ENCODE measurements around the gene PLEKHM1. TPM values are rescaled to one million over a fixed set of nuclear protein-coding genes. Genes with fewer than 3 reads are reported as not detected.
"Not testable (repeated sequence)": the region's sequence is repeated elsewhere in the genome, so short reads cannot be mapped to it uniquely, and the experiment has no call there.

PLEKHM1 gene
- total RNA-seq, 2 experiments from 2014 or later = 21.3 to 22.1 TPM

DNA sequence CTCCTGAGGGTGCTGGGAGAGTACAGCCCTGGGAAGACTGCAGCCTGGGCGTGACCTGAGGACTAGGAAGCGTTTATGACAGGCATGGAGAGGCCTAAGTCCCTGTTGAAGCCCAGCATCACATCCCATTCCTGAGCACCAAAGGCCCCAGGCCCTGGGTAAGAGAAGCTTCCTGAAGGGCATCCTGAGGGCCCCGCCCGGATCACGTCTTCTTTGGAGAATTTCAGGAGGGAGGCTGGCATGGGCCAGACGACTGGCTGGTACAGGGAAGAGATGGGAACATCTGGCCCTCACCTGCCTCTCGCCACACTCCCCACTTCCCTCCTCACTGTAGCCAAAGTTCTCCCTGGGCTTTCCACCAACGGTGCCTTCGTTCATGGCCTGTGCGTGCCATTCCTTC is 46.2 kb downstream of the PLEKHM1 start:
- DNase-seq; H3K27me3 Mint-ChIP-seq; CTCF ChIA-PET; H3K27ac Mint-ChIP-seq; H3K36me3 Mint-ChIP-seq; H3K9me3 Mint-ChIP-seq; POLR2A ChIA-PET; intact Hi-C loops (cut with micrococcal nuclease); H3K4me3 Mint-ChIP-seq: not testable (repeated sequence)
- H3K4me1 Mint-ChIP-seq (ENCODE audit: low read depth) = peaks cover 31% of the 10 kb centered on the region

DNA sequence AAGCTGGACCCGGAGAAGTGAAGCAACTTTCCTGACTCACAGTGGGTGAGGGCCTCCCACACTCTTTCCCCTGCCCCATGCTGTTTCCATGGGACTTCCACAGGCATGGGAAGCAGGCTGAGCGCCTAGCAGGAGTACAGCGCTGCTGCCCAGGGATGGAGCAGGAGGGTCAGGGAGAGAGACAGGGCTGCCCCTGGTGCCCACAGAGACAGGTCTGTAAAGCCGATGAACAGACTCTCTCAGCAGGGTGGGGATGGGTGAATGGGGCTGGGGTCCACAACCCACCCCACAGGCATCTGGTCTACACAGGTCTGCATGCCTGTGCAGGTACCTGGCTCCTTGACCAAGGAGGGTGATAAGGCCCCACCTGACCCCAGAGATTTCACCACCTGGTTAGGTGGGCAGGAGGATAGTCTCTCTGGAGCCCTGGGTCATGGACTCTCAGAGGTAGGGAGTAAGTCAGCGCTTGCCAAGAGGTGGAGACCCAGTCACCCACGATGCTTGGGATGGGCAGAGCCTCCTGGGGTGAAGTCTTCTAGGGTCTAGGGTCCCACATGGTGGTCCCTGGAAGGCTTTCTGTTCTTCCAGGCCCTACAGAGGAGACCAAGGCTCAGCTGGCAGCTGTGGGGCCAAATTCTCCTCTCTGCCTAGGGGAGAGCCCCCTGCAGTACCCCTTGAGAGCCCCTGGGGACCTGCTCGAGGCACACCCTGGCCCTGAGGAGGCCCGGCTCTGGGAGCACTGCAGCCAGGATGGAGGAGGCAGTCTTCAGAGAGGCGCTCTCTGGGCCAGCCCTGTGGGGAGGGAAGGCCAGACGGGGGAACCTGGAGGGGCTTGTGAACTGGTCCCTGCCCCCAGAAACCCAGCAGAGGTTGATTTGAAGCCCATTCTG is 46.9 kb downstream of the PLEKHM1 start:
- POLR2A ChIA-PET; CTCF ChIA-PET; H3K27ac Mint-ChIP-seq; DNase-seq; H3K4me3 Mint-ChIP-seq; H3K9me3 Mint-ChIP-seq; intact Hi-C loops (cut with micrococcal nuclease); H3K27me3 Mint-ChIP-seq; H3K36me3 Mint-ChIP-seq: not testable (repeated sequence)
- H3K4me1 Mint-ChIP-seq (ENCODE audit: low read depth) = peaks cover 31% of the 10 kb centered on the region

DNA sequence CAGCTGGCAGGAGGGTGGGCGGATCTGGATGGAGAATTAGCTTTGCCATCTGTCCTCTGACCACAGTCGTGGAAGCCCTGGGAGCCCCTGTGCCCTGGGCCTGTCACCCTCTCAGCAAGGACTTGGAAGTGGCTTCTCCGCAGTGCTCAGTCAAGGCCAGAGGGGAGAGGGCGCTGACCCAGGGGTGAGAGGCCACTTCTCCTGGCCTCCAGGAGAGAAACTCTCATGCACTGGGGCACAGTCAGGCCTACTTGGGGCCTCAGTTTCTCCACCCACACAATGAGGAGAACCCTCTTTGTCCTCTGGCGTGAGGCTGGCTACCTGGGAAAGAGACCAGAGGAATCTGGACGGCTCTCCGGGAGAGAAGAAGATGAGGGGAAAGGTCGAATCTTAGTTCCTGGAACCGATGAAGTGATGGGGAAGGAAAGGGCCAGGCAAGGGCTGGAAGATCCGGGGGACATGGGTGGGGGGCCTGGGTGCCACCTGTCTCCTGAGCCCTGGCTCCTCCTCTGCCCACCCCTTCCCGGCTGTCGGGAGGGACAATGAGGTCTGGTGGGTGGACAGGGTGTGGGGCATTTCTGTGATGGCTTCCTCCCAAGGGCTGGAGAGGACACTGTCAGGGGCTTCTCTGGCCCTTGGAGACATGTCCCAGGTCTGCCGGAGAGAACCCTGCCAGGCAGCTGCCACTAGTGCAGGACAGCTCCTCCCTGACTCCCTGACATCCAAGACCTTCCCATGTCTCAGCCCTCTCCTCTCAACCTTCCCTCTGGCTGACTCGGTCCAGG is 48.8 kb downstream of the PLEKHM1 start:
- POLR2A ChIA-PET = no interaction called here
- CTCF ChIA-PET = interaction anchor here (1.4 kb wide), 1 partner anchor 13 kb away, joined by 3 read pairs; no protein-coding TSS in a partner anchor
- intact Hi-C loops (cut with micrococcal nuclease) = no loop called here
- Mint-ChIP-seq H3K9me3 (no peaks in the 10 kb centered on the region), H3K4me3 (no peak overlapping the region), H3K36me3 (peaks cover 2% of the 10 kb centered on the region), H3K4me1 (ENCODE audit: low read depth) (peaks cover 29% of the 10 kb centered on the region), H3K27ac (peak overlapping the region; percentile 50), H3K27me3 (no peaks in the 10 kb centered on the region)
- DNase-seq = no peak

DNA sequence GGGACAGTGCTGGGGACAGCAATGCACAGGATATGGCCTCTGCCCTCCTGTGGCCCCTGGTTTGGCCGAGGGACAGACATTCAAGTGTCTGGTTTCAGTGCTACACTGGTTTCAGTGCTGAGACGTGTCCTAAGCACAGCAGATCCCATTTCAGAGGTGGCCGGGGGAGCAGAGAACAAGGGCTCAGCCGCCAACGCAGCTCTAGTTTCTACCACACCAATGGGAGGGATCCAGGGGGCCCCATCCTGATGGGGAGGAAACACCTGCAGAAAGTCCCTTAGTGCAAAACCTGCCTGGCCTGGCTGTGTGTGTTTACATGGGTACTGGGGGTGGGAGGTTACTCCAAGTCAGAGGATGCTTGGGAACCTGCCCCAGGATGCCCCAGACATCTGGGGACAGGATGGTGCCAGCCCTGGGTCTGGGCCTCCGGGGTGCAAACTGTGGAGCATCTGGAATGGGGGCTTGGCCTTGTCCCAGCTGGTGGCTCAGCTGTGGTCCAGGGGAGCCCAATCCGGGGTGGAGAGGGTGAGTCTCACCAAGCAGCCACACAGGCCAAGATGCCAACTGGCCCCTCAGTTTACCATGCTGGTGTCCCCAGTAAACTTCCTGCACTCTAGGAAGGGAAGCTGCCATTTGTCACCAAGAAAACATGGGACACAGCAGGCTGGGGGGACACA is 49.5 kb downstream of the PLEKHM1 start:
- POLR2A ChIA-PET; H3K27me3 Mint-ChIP-seq; H3K9me3 Mint-ChIP-seq; H3K4me3 Mint-ChIP-seq; intact Hi-C loops (cut with micrococcal nuclease); H3K36me3 Mint-ChIP-seq: not testable (repeated sequence)
- peaks cover 24% of the 10 kb centered on the region for H3K4me1 Mint-ChIP-seq (ENCODE audit: low read depth)
- peak; percentile 72 for DNase-seq
- peak overlapping the region; percentile 60 for H3K27ac Mint-ChIP-seq
- CTCF ChIA-PET = interaction anchor here (0.8 to 1.4 kb wide), 2 partner anchors 13 kb away, joined by 3 to 4 read pairs; no protein-coding TSS in a partner anchor

DNA sequence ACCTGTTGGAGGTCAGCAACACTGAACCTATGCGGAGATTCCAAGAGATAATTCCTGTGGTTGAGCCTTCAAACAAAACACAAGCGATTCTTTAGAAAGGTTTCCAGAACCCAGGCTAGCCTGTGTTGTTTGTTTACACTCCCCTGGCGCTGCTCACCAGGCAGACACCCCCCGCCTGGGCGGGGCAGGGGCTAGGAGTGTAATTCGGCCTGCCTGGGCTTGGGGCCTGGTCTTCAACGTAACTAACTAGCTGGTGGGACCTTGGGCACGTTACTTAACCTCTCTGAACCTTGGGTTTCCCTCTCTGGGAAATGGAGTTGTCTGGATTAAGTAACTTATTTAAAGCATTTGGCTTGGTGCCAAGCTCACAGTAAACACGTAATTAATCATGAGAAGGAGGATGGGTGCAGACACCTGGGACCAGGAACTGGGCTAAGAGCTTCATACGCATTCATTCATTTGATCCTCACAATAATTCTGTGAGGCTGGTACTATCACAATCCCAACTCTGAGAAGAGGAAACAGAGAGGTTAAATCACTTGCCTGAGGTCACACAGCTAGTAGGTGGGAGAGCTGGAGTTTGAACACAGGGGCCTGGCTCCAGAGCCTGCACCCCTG is 50.3 kb downstream of the PLEKHM1 start:
- H3K36me3 Mint-ChIP-seq = peaks cover 2% of the 10 kb centered on the region
- CTCF ChIA-PET = interaction anchor here (0.8 to 1.4 kb wide), 2 partner anchors 12 to 13 kb away, joined by 3 to 4 read pairs; no protein-coding TSS in a partner anchor
- H3K27me3 Mint-ChIP-seq = no peaks in the 10 kb centered on the region
- intact Hi-C loops (cut with micrococcal nuclease) = no loop called here
- no peak for DNase-seq
- H3K27ac Mint-ChIP-seq = peak overlapping the region; percentile 10
- POLR2A ChIA-PET = no interaction called here
- no peaks in the 10 kb centered on the region for H3K9me3 Mint-ChIP-seq
- no peak overlapping the region for H3K4me3 Mint-ChIP-seq
- H3K4me1 Mint-ChIP-seq (ENCODE audit: low read depth) = peaks cover 21% of the 10 kb centered on the region

DNA sequence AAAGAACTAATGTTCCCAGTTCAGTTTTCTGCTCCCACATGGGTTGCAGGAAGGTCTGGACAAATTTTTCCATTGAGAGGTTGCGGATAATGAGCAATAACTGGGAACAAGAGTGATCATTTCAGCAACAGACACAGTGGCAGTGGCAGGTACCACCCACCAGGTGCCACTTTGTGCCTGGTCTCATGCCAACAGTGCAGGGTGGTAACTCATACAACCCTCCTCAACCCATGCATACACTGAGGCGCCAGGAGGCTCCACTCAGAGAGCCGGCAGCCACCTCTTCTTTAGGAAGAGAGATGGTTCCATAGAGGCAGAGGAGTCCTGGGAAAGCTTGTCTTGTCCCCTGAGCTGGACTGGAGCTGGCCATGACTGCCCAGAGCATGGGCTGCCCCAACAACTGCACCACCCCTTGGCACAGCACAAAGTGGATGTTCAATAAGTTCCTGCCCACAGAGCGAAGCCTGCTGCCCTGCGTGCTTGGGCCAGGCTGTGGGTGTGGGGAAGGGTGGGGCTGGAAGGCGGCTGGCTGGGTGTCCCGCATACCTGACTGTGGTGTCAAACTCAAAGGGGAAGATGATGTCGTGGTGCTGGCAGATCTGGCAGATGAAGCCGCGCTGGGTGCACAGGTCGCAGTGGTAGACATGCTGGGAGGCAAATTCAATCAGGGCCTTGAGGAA is 51.5 kb downstream of the PLEKHM1 start:
- intact Hi-C loops (cut with micrococcal nuclease) = loop anchor here (10.0 kb wide), 1 partner anchor 54 kb away; no protein-coding TSS in a partner anchor
- H3K9me3 Mint-ChIP-seq = no peaks in the 10 kb centered on the region
- ChIA-PET CTCF (no interaction called here), POLR2A (no interaction called here)
- H3K4me3 Mint-ChIP-seq = no peak overlapping the region
- H3K27me3 Mint-ChIP-seq = no peaks in the 10 kb centered on the region
- H3K4me1 Mint-ChIP-seq (ENCODE audit: low read depth) = peaks cover 18% of the 10 kb centered on the region
- H3K36me3 Mint-ChIP-seq = no peaks in the 10 kb centered on the region
- DNase-seq = no peak
- H3K27ac Mint-ChIP-seq = no peak overlapping the region

DNA sequence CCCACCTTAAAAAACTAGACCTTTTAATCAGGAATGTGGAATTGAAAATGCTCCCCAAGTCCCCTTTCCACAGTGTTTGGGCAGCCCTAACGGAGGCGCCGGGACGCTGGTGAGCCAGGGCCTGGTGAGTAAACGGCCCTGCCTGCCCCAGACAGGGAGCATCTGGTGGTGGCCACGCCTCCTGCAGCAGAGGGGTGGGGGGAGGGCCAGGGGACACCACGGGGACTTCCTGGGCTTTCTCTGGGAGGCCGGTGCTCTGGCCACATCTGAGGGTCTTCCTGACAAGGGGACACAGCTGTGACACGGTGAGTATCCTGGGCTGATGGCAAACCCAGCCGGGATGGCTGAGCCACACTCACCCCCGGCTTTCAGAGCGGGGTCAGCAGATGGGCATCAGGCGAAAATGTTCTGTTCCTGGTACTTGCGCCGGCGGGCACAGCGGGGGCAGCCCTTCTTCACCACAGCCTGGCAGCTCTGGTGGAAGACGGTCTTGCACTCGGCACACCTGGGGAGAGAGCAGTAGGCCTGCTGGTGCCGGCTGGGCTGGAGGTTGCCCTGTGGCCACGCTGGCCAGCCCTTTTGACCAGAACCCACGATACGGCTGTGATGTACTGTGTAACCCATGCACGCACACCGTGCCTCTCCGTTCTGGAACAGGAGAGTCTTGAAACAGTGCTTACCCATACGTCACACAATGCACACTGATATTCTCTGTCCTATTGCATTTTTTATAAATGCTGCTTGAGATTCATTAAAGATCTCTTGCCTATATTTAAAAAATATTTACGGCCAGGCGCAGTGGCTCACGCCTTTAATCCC is 52.8 kb downstream of the PLEKHM1 start:
- DNase-seq = no peak
- intact Hi-C loops (cut with micrococcal nuclease) = loop anchor here (10.0 kb wide), 1 partner anchor 53 kb away; no protein-coding TSS in a partner anchor
- Mint-ChIP-seq H3K27ac (no peak overlapping the region), H3K27me3 (no peaks in the 10 kb centered on the region), H3K9me3 (no peaks in the 10 kb centered on the region), H3K4me3 (no peak overlapping the region), H3K36me3 (no peaks in the 10 kb centered on the region), H3K4me1 (ENCODE audit: low read depth) (peaks cover 18% of the 10 kb centered on the region)
- POLR2A ChIA-PET = no interaction called here
- CTCF ChIA-PET = no interaction called here

DNA sequence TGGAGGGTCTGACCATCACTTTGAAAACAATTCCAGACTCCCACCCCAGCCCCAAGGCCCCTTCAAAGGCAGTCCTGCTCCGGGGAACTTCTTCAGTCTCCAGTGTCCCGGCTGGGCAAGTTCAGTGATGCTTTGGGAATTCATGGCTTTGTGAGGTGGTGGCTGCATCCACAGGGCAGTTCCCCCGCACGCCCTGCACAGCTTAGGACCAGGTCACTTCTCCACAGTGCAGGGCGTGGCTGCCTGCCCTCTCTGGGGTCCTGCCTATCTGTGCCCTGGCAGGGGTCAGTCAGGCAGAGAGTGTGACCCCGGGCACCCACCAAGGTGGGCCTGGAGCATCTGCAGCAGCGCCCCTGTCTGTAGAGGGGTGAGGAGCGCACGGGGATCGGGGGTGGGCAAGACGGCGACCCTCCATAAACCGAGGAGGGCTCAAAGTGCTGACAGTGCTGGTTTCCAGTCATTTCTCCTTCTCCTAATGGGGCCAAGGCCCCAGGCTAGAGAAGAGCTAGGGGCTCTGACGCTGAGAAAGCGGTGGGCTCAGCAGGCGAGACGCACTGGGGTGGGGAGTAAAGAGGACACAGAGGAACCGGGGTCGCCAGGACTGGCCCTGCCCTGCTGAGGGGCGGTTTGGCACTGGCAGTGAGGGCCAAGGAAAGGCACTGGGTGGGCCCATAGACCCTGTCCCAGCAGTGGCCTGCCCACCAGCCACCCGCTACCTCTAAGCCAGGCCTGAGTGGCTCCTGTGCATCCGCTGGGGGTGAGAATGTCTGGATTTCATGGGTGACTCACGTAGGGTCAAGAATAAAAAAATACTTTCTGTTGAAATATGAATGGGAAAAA is 53.7 kb downstream of the PLEKHM1 start:
- H3K36me3 Mint-ChIP-seq = no peaks in the 10 kb centered on the region

DNA sequence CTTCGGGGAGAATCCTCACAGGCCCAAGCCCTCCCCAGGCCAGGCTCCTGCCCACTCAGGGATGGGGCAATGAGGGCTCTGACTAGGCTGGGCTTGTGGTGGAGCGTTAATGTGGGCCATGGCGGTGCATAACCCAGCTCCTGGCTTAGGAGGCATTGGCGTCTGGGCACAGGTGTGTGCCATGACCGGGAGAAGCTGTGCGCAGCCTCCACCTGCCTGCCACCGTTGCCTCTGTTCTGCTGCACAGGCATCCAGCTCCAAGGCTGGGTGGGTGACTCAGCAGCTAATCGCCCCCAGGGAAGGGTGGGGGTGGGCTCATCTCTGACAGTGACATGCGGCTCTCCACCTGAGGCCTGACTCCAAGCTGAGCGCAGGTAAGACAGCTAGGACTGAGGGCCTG is 54.4 kb downstream of the PLEKHM1 start:
- POLR2A ChIA-PET = no interaction called here
- DNase-seq = no peak
- H3K27me3 Mint-ChIP-seq = no peaks in the 10 kb centered on the region
- no peak overlapping the region for H3K4me3 Mint-ChIP-seq
- no peaks in the 10 kb centered on the region for H3K36me3 Mint-ChIP-seq
- intact Hi-C loops (cut with micrococcal nuclease) = loop anchor here (10.0 kb wide), 1 partner anchor 51 kb away; no protein-coding TSS in a partner anchor
- H3K9me3 Mint-ChIP-seq = no peaks in the 10 kb centered on the region
- CTCF ChIA-PET = no interaction called here
- peaks cover 15% of the 10 kb centered on the region for H3K4me1 Mint-ChIP-seq (ENCODE audit: low read depth)
- no peak overlapping the region for H3K27ac Mint-ChIP-seq

More for the DNA sequence above, 53.7 kb downstream of the PLEKHM1 start:
- H3K27me3 Mint-ChIP-seq = no peaks in the 10 kb centered on the region
- intact Hi-C loops (cut with micrococcal nuclease) = loop anchor here (10.0 kb wide), 1 partner anchor 52 kb away; no protein-coding TSS in a partner anchor
- no peak overlapping the region for H3K4me3 Mint-ChIP-seq
- DNase-seq = no peak
- CTCF ChIA-PET = no interaction called here
- peaks cover 18% of the 10 kb centered on the region for H3K4me1 Mint-ChIP-seq (ENCODE audit: low read depth)
- no peaks in the 10 kb centered on the region for H3K9me3 Mint-ChIP-seq
- H3K27ac Mint-ChIP-seq = no peak overlapping the region
- POLR2A ChIA-PET = no interaction called here

DNA sequence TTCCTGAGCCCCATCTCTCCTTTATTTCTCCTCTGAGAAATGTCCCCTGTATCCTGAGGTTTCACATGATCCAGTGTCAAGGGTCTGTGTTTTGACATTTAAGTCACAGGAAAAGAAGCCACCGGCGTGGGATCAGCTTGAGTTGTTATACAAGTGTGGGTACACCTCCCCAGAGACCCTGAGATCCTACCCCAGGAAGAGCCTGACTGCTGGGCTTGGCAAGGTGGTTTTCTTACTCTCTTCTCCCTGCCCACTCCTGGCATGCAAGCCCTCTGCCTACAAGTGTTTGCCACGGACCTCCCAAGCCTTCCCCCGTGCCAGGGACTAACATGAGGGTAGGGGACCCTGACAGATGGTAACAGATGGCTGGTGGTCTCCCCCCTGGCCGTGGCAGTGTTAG is 55.0 kb downstream of the PLEKHM1 start:
- Mint-ChIP-seq H3K27ac (no peak overlapping the region), H3K36me3 (no peaks in the 10 kb centered on the region), H3K4me1 (ENCODE audit: low read depth) (peaks cover 15% of the 10 kb centered on the region), H3K9me3 (no peaks in the 10 kb centered on the region), H3K4me3 (no peak overlapping the region), H3K27me3 (no peaks in the 10 kb centered on the region)
- DNase-seq = no peak
- ChIA-PET CTCF (no interaction called here), POLR2A (no interaction called here)
- intact Hi-C loops (cut with micrococcal nuclease) = loop anchor here (10.0 kb wide), 1 partner anchor 51 kb away; no protein-coding TSS in a partner anchor
